Measurements from ENCODE around the gene OR8D1. TPM values are rescaled to one million over a fixed set of nuclear protein-coding genes. Genes with fewer than 3 reads are reported as not detected.

The OR8D1 gene
- total and polyA plus RNA-seq, 2 donors (not counting 3 experiments of a cell fraction or from before 2014, with no cell fraction given), result not detected

GRCh38 chr11:124285610-124286344, 28.0 kb downstream of the OR8D1 start:
- POLR2A ChIA-PET, result no interaction called here

More at GRCh38 chr11:124285610-124286344, 28.0 kb downstream of the OR8D1 start:
- BruUV-seq (replicated peaks), result no TSS peak
- Histone ChIP-seq H3K9me3 (replicated peaks; ENCODE audit: control insufficient read depth, insufficient read depth, low read length) (no peaks in the 10 kb centered on the region), H3K9ac (replicated peaks; ENCODE audit: extremely low read depth, insufficient read depth, low read length) (peak overlapping the region; percentile 14), H3K79me2 (ENCODE audit: control insufficient read depth, insufficient read depth, low read length) (no peaks in the 10 kb centered on the region), H3K36me3 (ENCODE audit: control insufficient read depth in 2 of 2, extremely low read depth in 1 of 2, insufficient read depth in 2 of 2, low read length in 2 of 2) (no peaks in the 10 kb centered on the region), H3K9me1 (replicated peaks; ENCODE audit: control insufficient read depth, extremely low read depth, insufficient read depth, low read length) (no peaks in the 10 kb centered on the region), H3K4me2 (ENCODE audit: insufficient read depth, low read length) (no peak overlapping the region), H4K20me1 (replicated peaks; ENCODE audit: control insufficient read depth, extremely low read depth, insufficient read depth, low read length) (no peaks in the 10 kb centered on the region), H3K27me3 (ENCODE audit: control insufficient read depth in 2 of 2, insufficient read depth in 2 of 2, low read length in 2 of 2) (peaks cover 0 to 2% of the 10 kb centered on the region in 2 experiments), H3K4me1 (ENCODE audit: control insufficient read depth, extremely low read depth, insufficient read depth, low read length) (peaks cover 10% of the 10 kb centered on the region), H3K4me3 (replicated peaks in 1 of 3; ENCODE audit: insufficient read depth in 1 of 3, low read depth in 1 of 3, low read length in 3 of 3) (no peak overlapping the region), H3K27ac (ENCODE audit: insufficient read depth, low read depth, low read length) (peak overlapping the region; percentile 55), H2AFZ (ENCODE audit: low read depth, low read length) (no peak overlapping the region)
- DNase-seq (ENCODE audit: low read depth, low spot score) (peak; percentile 73), FAIRE-seq (peak; percentile 60)
- intact Hi-C loops (cut with micrococcal nuclease), result loop anchor here (1.0 kb wide), 1 partner anchor 9 kb away; no protein-coding TSS in a partner anchor
- CTCF ChIA-PET, result no interaction called here
- TF ChIP-seq EZH2 (IDR thresholded peaks at IDR 0.05; ENCODE audit: borderline replicate concordance, low read depth, low read length, severe bottlenecking), result no peak
- no peak for TF ChIP-seq MYC (IDR thresholded peaks at IDR 0.05; ENCODE audit: low read depth, low read length)
- TF ChIP-seq, protein P1, sequence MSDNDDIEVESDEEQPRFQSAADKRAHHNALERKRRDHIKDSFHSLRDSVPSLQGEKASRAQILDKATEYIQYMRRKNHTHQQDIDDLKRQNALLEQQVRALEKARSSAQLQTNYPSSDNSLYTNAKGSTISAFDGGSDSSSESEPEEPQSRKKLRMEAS (IDR thresholded peaks at IDR 0.05; ENCODE audit: insufficient read depth, insufficient read length), result no peak
- no peak for TF ChIP-seq CTCF (IDR thresholded peaks at IDR 0.05; ENCODE audit: extremely low read depth in 1 of 2, insufficient read depth in 1 of 2, low read depth in 1 of 2, low read length in 2 of 2)
- peak; percentile 38 for TF ChIP-seq POLR2A (IDR thresholded peaks at IDR 0.05; ENCODE audit: low read depth, low read length)
- peak; percentile 15 for TF ChIP-seq FOS (IDR thresholded peaks at IDR 0.05; ENCODE audit: borderline replicate concordance, insufficient read depth, low read length)
- TF ChIP-seq JUN (IDR thresholded peaks at IDR 0.05; ENCODE audit: borderline replicate concordance, insufficient read depth, insufficient read length, low read depth), result peak; percentile 19
- no peak for TF ChIP-seq POLR2AphosphoS5 (IDR thresholded peaks at IDR 0.05; ENCODE audit: insufficient read depth, low read depth, low read length)
- TF ChIP-seq GATA2 (IDR thresholded peaks at IDR 0.05; ENCODE audit: insufficient read depth, insufficient read length, low read depth, low read length), result peak; percentile 83
- dilution Hi-C loops (cut with MboI; ENCODE audit: extremely low pct_ligation_motif_present, low sequenced_read_pairs), result no loop called here
